Measurements from ENCODE around the gene ARHGEF12.

The ARHGEF12 gene

GRCh38 chr11:120318906-120319305, 17.3 kb upstream of the ARHGEF12 start:
- no peak overlapping the region for H3K27ac ChIP-seq (ENCODE audit: low read depth, low read length)
- H2BK15ac ChIP-seq (replicated peaks; ENCODE audit: low read depth): no peak overlapping the region
- H3K4me2 ChIP-seq (ENCODE audit: low read length): no peak overlapping the region
- 100% methylated on average over 2 of the region's 4 CpGs for WGBS (ENCODE audit: extremely low coverage, insufficient coverage, low lambda C conversion rate)
- no peaks in the 10 kb centered on the region for H3K79me2 ChIP-seq (ENCODE audit: control insufficient read depth, insufficient read depth, low read length)
- no peak overlapping the region for H3K18ac ChIP-seq (ENCODE audit: low read length)
- no peak overlapping the region for H3K56ac ChIP-seq (ENCODE audit: low read length)
- no peak for DNase-seq
- no peaks in the 10 kb centered on the region for H3K36me3 ChIP-seq (ENCODE audit: control insufficient read depth, insufficient read depth, low read length)
- H3K27me3 ChIP-seq (ENCODE audit: insufficient read depth, low read length, poor library complexity): no peaks in the 10 kb centered on the region
- H4K5ac ChIP-seq (ENCODE audit: low read length): no peak overlapping the region
- H4K8ac ChIP-seq (ENCODE audit: low read depth, low read length): no peak overlapping the region
- H2BK120ac ChIP-seq (ENCODE audit: low read depth, low read length): no peak overlapping the region
- no peaks in the 10 kb centered on the region for H3K4me1 ChIP-seq (ENCODE audit: control insufficient read depth, low read depth, low read length)
- H3K23ac ChIP-seq (ENCODE audit: low read length): no peak overlapping the region
- no peaks in the 10 kb centered on the region for H3K79me1 ChIP-seq (ENCODE audit: low read length)
- no peak overlapping the region for H2BK5ac ChIP-seq (ENCODE audit: low read length)
- no peak overlapping the region for H3K9ac ChIP-seq (ENCODE audit: low read length)
- H3K4me3 ChIP-seq (ENCODE audit: low read length): no peak overlapping the region
- no peak overlapping the region for H2AK5ac ChIP-seq (ENCODE audit: low read length)
- H3K4ac ChIP-seq (ENCODE audit: low read depth, low read length): no peak overlapping the region

GRCh38 chr11:120324932-120325810, 11.0 kb upstream of the ARHGEF12 start, which contains the start of gene TLCD5:
Gene TLCD5 (plus strand): TSS chr11:120325299. CDS start chr11:120327442, 2,143 bp downstream.
- Histone ChIP-seq H3K79me1 (ENCODE audit: low read length) (no peaks in the 10 kb centered on the region), H3K4ac (ENCODE audit: low read depth, low read length) (peak within 1 kb of the TSS; percentile 56), H3K23ac (ENCODE audit: low read length) (no peak within 1 kb of the TSS), H3K27me3 (ENCODE audit: insufficient read depth, low read length, poor library complexity) (no peaks in the 10 kb centered on the region), H2BK5ac (ENCODE audit: low read length) (no peak within 1 kb of the TSS), H2BK120ac (ENCODE audit: low read depth, low read length) (no peak within 1 kb of the TSS), H3K18ac (ENCODE audit: low read length) (peak within 1 kb of the TSS; percentile 88), H2AK5ac (ENCODE audit: low read length) (no peak within 1 kb of the TSS), H2BK15ac (replicated peaks; ENCODE audit: low read depth) (no peak within 1 kb of the TSS), H3K9ac (ENCODE audit: low read length) (peak within 1 kb of the TSS; percentile 80), H3K4me1 (ENCODE audit: control insufficient read depth, low read depth, low read length) (no peaks in the 10 kb centered on the region), H3K79me2 (ENCODE audit: control insufficient read depth, insufficient read depth, low read length) (no peaks in the 10 kb centered on the region), H3K27ac (ENCODE audit: low read depth, low read length) (peak within 1 kb of the TSS; percentile 86), H3K4me3 (ENCODE audit: low read length) (peak within 1 kb of the TSS; percentile 74), H3K56ac (ENCODE audit: low read length) (peak within 1 kb of the TSS; percentile 91), H3K36me3 (ENCODE audit: control insufficient read depth, insufficient read depth, low read length) (no peaks in the 10 kb centered on the region), H3K4me2 (ENCODE audit: low read length) (peak within 1 kb of the TSS; percentile 78), H4K8ac (ENCODE audit: low read depth, low read length) (no peak within 1 kb of the TSS), H4K5ac (ENCODE audit: low read length) (no peak within 1 kb of the TSS)
- peak; percentile 94 for DNase-seq
- no CpG with 5 or more reads among the region's 84 CpGs for WGBS (ENCODE audit: extremely low coverage, insufficient coverage, low lambda C conversion rate)

GRCh38 chr11:120326228-120326627, 10.0 kb upstream of the ARHGEF12 start:
- H2BK120ac ChIP-seq (ENCODE audit: low read depth, low read length): no peak overlapping the region
- no peak overlapping the region for H3K9ac ChIP-seq (ENCODE audit: low read length)
- DNase-seq: no peak
- no peak overlapping the region for H4K8ac ChIP-seq (ENCODE audit: low read depth, low read length)
- no peak overlapping the region for H2AK5ac ChIP-seq (ENCODE audit: low read length)
- no peak overlapping the region for H2BK5ac ChIP-seq (ENCODE audit: low read length)
- H3K36me3 ChIP-seq (ENCODE audit: control insufficient read depth, insufficient read depth, low read length): no peaks in the 10 kb centered on the region
- no CpG with 5 or more reads among the region's 3 CpGs for WGBS (ENCODE audit: extremely low coverage, insufficient coverage, low lambda C conversion rate)
- H3K4ac ChIP-seq (ENCODE audit: low read depth, low read length): no peak overlapping the region
- H3K27ac ChIP-seq (ENCODE audit: low read depth, low read length): no peak overlapping the region
- no peak overlapping the region for H3K18ac ChIP-seq (ENCODE audit: low read length)
- no peak overlapping the region for H4K5ac ChIP-seq (ENCODE audit: low read length)
- H3K4me3 ChIP-seq (ENCODE audit: low read length): no peak overlapping the region
- no peak overlapping the region for H3K56ac ChIP-seq (ENCODE audit: low read length)
- no peaks in the 10 kb centered on the region for H3K27me3 ChIP-seq (ENCODE audit: insufficient read depth, low read length, poor library complexity)
- no peak overlapping the region for H3K4me2 ChIP-seq (ENCODE audit: low read length)
- H3K4me1 ChIP-seq (ENCODE audit: control insufficient read depth, low read depth, low read length): no peaks in the 10 kb centered on the region
- no peak overlapping the region for H2BK15ac ChIP-seq (replicated peaks; ENCODE audit: low read depth)
- H3K79me1 ChIP-seq (ENCODE audit: low read length): no peaks in the 10 kb centered on the region
- H3K23ac ChIP-seq (ENCODE audit: low read length): no peak overlapping the region
- H3K79me2 ChIP-seq (ENCODE audit: control insufficient read depth, insufficient read depth, low read length): no peaks in the 10 kb centered on the region

- Histone ChIP-seq H3K9ac (ENCODE audit: low read length) (no peak overlapping the region), H4K5ac (ENCODE audit: low read length) (no peak overlapping the region), H3K23ac (ENCODE audit: low read length) (no peak overlapping the region), H2BK15ac (replicated peaks; ENCODE audit: low read depth) (no peak overlapping the region), H3K4ac (ENCODE audit: low read depth, low read length) (no peak overlapping the region), H3K79me2 (ENCODE audit: control insufficient read depth, insufficient read depth, low read length) (no peaks in the 10 kb centered on the region), H3K79me1 (ENCODE audit: low read length) (no peaks in the 10 kb centered on the region), H3K4me3 (ENCODE audit: low read length) (no peak overlapping the region), H3K18ac (ENCODE audit: low read length) (no peak overlapping the region), H3K36me3 (ENCODE audit: control insufficient read depth, insufficient read depth, low read length) (no peaks in the 10 kb centered on the region), H2BK120ac (ENCODE audit: low read depth, low read length) (no peak overlapping the region), H3K27me3 (ENCODE audit: insufficient read depth, low read length, poor library complexity) (no peaks in the 10 kb centered on the region), H2AK5ac (ENCODE audit: low read length) (no peak overlapping the region), H3K27ac (ENCODE audit: low read depth, low read length) (no peak overlapping the region), H4K8ac (ENCODE audit: low read depth, low read length) (no peak overlapping the region), H3K4me2 (ENCODE audit: low read length) (no peak overlapping the region), H2BK5ac (ENCODE audit: low read length) (no peak overlapping the region), H3K4me1 (ENCODE audit: control insufficient read depth, low read depth, low read length) (no peaks in the 10 kb centered on the region), H3K56ac (ENCODE audit: low read length) (no peak overlapping the region)
- no CpG with 5 or more reads among the region's 4 CpGs for WGBS (ENCODE audit: extremely low coverage, insufficient coverage, low lambda C conversion rate)
- no peak for DNase-seq
Measured at GRCh38 chr11:120326845-120327281, 9.3 kb upstream of the ARHGEF12 start.

GRCh38 chr11:120327311-120327710, 8.9 kb upstream of the ARHGEF12 start:
- no peak overlapping the region for H2BK120ac ChIP-seq (ENCODE audit: low read depth, low read length)
- H3K4ac ChIP-seq (ENCODE audit: low read depth, low read length): no peak overlapping the region
- H3K23ac ChIP-seq (ENCODE audit: low read length): no peak overlapping the region
- H3K4me1 ChIP-seq (ENCODE audit: control insufficient read depth, low read depth, low read length): no peaks in the 10 kb centered on the region
- H3K79me1 ChIP-seq (ENCODE audit: low read length): no peaks in the 10 kb centered on the region
- no peak overlapping the region for H3K27ac ChIP-seq (ENCODE audit: low read depth, low read length)
- H4K8ac ChIP-seq (ENCODE audit: low read depth, low read length): no peak overlapping the region
- H2BK15ac ChIP-seq (replicated peaks; ENCODE audit: low read depth): no peak overlapping the region
- H2BK5ac ChIP-seq (ENCODE audit: low read length): no peak overlapping the region
- no peak overlapping the region for H3K4me3 ChIP-seq (ENCODE audit: low read length)
- H3K18ac ChIP-seq (ENCODE audit: low read length): no peak overlapping the region
- no peaks in the 10 kb centered on the region for H3K79me2 ChIP-seq (ENCODE audit: control insufficient read depth, insufficient read depth, low read length)
- no peak overlapping the region for H3K56ac ChIP-seq (ENCODE audit: low read length)
- H3K36me3 ChIP-seq (ENCODE audit: control insufficient read depth, insufficient read depth, low read length): no peaks in the 10 kb centered on the region
- no peak overlapping the region for H2AK5ac ChIP-seq (ENCODE audit: low read length)
- no peak overlapping the region for H4K5ac ChIP-seq (ENCODE audit: low read length)
- H3K4me2 ChIP-seq (ENCODE audit: low read length): no peak overlapping the region
- no peak for DNase-seq
- WGBS (ENCODE audit: extremely low coverage, insufficient coverage, low lambda C conversion rate): no CpG with 5 or more reads among the region's 4 CpGs
- H3K9ac ChIP-seq (ENCODE audit: low read length): no peak overlapping the region
- H3K27me3 ChIP-seq (ENCODE audit: insufficient read depth, low read length, poor library complexity): no peaks in the 10 kb centered on the region

Data from mesendoderm (in vitro differentiated cells).